AG04450 (cell line): ENCODE data around the gene VIPR2. TPM values are rescaled to one million over a fixed set of nuclear protein-coding genes. Genes with fewer than 3 reads are reported as not detected.
"Not testable (repeated sequence)": the region's sequence is repeated elsewhere in the genome, so short reads cannot be mapped to it uniquely, and the experiment has no call there.

Experiments used
- CTCF ChIA-PET: fragments of 300-600, 350-600 bp; formaldehyde crosslinking; extraction: SDS; loops from one replicate; lab custom pipeline; 2022; ENCODE audit warnings: antibody characterized with exemption, inconsistent platforms; lab: Charles Lee
- POLR2A ChIA-PET: fragments of 350-600 bp; formaldehyde crosslinking; extraction: SDS; loops from one replicate; lab custom pipeline; 2021; ENCODE audit warnings: antibody characterized with exemption, inconsistent platforms; lab: Yijun Ruan, JAX
- DNase-seq: peaks from one replicate; pipeline ENCODE4 v3.0.0-alpha.2; 2011; ENCODE audit warnings: low read depth, low spot score
- H3K27ac ChIP-seq: one replicate; pipeline ENCODE4 v1.5.1; 2012; ENCODE audit warnings: low read depth, low read length, control low read depth
- H3K27me3 ChIP-seq: one replicate; pipeline ENCODE4 v1.6.0; 2012; ENCODE audit warnings: low read length; ENCODE audit not compliant: control insufficient read depth, insufficient read depth
- H3K4me3 ChIP-seq: 2 replicates; pipeline ENCODE4 v1.5.1; 2011; ENCODE audit warnings: mild to moderate bottlenecking, low read depth, low read length, control low read depth
- H3K9me3 ChIP-seq: 2 replicates; pipeline ENCODE4 v1.5.1; 2012; ENCODE audit warnings: low read length; ENCODE audit not compliant: control insufficient read depth, insufficient read depth
- CTCF ChIP-seq: IDR thresholded peaks from 2 replicates; pipeline ENCODE4 v1.5.1; 2011; ENCODE audit warnings: low read depth, low read length, control low read depth, inconsistent platforms
- polyA plus RNA-seq: library from polyadenylated mRNA; depleted of rRNA; stranded (reverse); fragments of >200 nt; gene quantifications from 2 replicates; pipeline ENCODE4 v1.2.3, GENCODE V29; 2011

Gene VIPR2
- polyA plus RNA-seq, 1 experiment, result not detected

GRCh38 chr7:159001811-159002210 lies 142.9 kb downstream of the VIPR2 start:
- H3K27ac ChIP-seq, result no peak overlapping the region
- H3K9me3 ChIP-seq, result peaks cover 53% of the 10 kb centered on the region
- TF ChIP-seq CTCF, result no peak
- ChIA-PET CTCF (no interaction called here), POLR2A (no interaction called here)
- no peaks in the 10 kb centered on the region for H3K27me3 ChIP-seq
- no peak for DNase-seq
- no peak overlapping the region for H3K4me3 ChIP-seq

GRCh38 chr7:159000859-159001435 lies 143.7 kb downstream of the VIPR2 start:
- Histone ChIP-seq H3K4me3 (no peak overlapping the region), H3K9me3 (peaks cover 58% of the 10 kb centered on the region), H3K27ac (no peak overlapping the region), H3K27me3 (no peaks in the 10 kb centered on the region)
- TF ChIP-seq CTCF, result no peak
- CTCF ChIA-PET, result no interaction called here
- POLR2A ChIA-PET, result no interaction called here
- no peak for DNase-seq

GRCh38 chr7:159000070-159000469 lies 144.6 kb downstream of the VIPR2 start:
- peaks cover 66% of the 10 kb centered on the region for H3K9me3 ChIP-seq
- H3K27ac ChIP-seq, result no peak overlapping the region
- no peak overlapping the region for H3K4me3 ChIP-seq
- ChIA-PET POLR2A (no interaction called here), CTCF (no interaction called here)
- no peak for TF ChIP-seq CTCF
- no peaks in the 10 kb centered on the region for H3K27me3 ChIP-seq
- DNase-seq, result no peak

- ChIA-PET POLR2A (no interaction called here), CTCF (no interaction called here)
- Histone ChIP-seq H3K4me3 (no peak overlapping the region), H3K27me3 (no peaks in the 10 kb centered on the region), H3K27ac (no peak overlapping the region), H3K9me3 (peaks cover 62% of the 10 kb centered on the region)
- TF ChIP-seq CTCF, result no peak
- no peak for DNase-seq
Observed at GRCh38 chr7:158999496-158999895, 145.2 kb downstream of the VIPR2 start.

DNA sequence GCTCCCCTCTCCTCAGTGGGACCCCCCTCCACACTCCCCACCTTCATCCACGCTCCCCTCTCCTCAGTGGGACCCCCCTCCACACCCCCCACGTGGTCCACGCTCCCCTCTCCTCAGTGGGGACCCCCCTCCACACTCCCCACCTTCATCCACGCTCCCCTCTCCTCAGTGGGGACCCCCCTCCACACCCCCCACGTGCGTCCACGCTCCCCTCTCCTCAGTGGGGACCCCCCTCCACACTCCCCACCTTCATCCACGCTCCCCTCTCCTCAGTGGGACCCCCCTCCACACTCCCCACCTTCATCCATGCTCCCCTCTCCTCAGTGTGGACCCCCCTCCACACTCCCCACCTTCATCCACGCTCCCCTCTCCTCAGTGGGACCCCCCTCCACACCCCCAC lies 146.4 kb downstream of the VIPR2 start:
- DNase-seq, CTCF ChIA-PET, POLR2A ChIA-PET, H3K27ac ChIP-seq, H3K27me3 ChIP-seq, H3K4me3 ChIP-seq: not testable (repeated sequence)
- H3K9me3 ChIP-seq, result peaks cover 66% of the 10 kb centered on the region
